Measurements from ENCODE around the gene MYL10. TPM values are rescaled to one million over a fixed set of nuclear protein-coding genes. Genes with fewer than 3 reads are reported as not detected.

MYL10 gene
- total RNA-seq, 4 donors from 2014 or later: not detected

DNA sequence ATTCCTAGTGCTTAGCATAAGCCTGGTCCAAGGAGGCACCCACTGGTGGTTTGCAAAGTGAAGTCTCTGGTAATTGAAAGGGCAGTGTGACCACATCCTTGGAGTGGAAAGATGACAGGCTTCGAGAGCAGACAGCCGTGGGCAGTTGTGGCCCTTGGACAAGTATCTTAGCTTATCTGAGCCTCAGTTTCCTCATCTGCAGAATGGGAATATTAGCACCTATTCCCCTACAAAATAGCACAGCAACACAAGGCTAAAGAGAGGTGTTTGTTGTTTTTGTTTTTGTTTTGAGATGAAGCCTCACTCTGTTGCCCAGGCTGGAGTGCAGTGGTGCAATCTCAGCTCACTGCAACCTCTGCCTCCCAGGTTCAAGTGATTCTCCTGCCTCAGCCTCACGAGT is 29.3 kb downstream of the MYL10 start:
- TF ChIP-seq EP300 (IDR thresholded peaks at IDR 0.05) (no peak), POLR2AphosphoS5 (IDR thresholded peaks at IDR 0.05) (no peak), POLR2A (IDR thresholded peaks at IDR 0.05; ENCODE audit: low read depth) (no peak)
- TF ChIP-seq, protein P1, sequence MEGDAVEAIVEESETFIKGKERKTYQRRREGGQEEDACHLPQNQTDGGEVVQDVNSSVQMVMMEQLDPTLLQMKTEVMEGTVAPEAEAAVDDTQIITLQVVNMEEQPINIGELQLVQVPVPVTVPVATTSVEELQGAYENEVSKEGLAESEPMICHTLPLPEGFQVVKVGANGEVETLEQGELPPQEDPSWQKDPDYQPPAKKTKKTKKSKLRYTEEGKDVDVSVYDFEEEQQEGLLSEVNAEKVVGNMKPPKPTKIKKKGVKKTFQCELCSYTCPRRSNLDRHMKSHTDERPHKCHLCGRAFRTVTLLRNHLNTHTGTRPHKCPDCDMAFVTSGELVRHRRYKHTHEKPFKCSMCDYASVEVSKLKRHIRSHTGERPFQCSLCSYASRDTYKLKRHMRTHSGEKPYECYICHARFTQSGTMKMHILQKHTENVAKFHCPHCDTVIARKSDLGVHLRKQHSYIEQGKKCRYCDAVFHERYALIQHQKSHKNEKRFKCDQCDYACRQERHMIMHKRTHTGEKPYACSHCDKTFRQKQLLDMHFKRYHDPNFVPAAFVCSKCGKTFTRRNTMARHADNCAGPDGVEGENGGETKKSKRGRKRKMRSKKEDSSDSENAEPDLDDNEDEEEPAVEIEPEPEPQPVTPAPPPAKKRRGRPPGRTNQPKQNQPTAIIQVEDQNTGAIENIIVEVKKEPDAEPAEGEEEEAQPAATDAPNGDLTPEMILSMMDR (IDR thresholded peaks at IDR 0.05): no peak
- H3K27ac ChIP-seq (replicated peaks in 1 of 4): no peak overlapping the region
- H3K4me3 ChIP-seq: no peak overlapping the region
- intact Hi-C loops (cut with DNase I): no loop called here
- H3K36me3 ChIP-seq: no peaks in the 10 kb centered on the region
- no peak for DNase-seq (ENCODE audit: extremely low spot score)
- H3K4me1 ChIP-seq: peaks cover 4 to 8% (median 6%) of the 10 kb centered on the region in 4 donors
- H3K9me3 ChIP-seq: peaks cover 0 to 6% (median 0%) of the 10 kb centered on the region in 4 donors
- 89% methylated on average over 3 of the region's 3 CpGs for WGBS
- H3K27me3 ChIP-seq: peaks cover 0 to 15% (median 0%) of the 10 kb centered on the region in 4 donors

DNA sequence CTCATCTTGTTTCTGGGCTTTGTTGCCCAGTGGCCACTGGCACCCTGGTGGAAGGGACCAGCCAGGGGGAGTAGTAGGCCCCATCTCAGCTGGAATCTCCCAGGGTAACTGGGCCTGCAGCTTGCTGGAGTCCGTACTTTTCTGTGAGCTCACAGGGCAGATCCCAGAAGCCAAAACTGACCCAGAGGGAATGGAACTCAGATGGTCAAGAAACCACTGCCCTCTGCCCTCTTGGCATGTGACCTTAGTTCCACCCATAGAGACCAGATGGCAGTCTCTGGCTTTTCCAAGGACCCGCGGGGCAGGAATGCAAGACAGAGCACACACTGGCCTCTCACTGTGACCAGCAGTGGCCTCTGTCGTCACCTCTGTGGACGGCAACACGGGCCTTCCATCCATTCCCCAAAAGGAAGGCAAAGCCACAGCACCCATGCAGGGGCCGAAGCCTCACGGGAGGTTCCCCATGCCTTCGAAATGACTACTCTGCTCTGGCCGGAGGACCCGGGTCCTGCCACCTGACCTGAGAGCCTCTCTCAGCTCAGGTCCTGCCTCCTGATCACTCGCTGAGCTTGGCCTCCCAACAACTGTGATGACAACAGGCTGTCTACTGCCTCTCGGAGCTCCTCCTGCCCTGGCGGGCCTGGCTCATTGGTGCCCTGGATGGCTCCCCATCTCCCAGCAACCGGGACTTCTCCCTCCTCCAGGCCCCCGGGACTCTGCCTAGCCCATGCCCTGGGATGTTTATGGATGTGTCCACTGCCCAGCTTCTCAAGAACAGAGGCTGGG is 29.9 kb downstream of the MYL10 start:
- TF ChIP-seq POLR2A (IDR thresholded peaks at IDR 0.05; ENCODE audit: low read depth) (no peak), EP300 (IDR thresholded peaks at IDR 0.05) (no peak)
- TF ChIP-seq, protein P1 (IDR thresholded peaks at IDR 0.05): no peak
- Histone ChIP-seq H3K9me3 (peaks cover 0 to 6% (median 0%) of the 10 kb centered on the region in 4 donors), H3K27me3 (peaks cover 0 to 15% (median 0%) of the 10 kb centered on the region in 4 donors), H3K4me3 (no peak overlapping the region), H3K36me3 (no peaks in the 10 kb centered on the region), H3K27ac (replicated peaks in 1 of 4) (no peak overlapping the region), H3K4me1 (peaks cover 4 to 8% (median 6%) of the 10 kb centered on the region in 4 donors)
- DNase-seq (ENCODE audit: extremely low spot score): no peak
- 81% methylated on average over 3 of the region's 16 CpGs for WGBS
- intact Hi-C loops (cut with DNase I): no loop called here

DNA sequence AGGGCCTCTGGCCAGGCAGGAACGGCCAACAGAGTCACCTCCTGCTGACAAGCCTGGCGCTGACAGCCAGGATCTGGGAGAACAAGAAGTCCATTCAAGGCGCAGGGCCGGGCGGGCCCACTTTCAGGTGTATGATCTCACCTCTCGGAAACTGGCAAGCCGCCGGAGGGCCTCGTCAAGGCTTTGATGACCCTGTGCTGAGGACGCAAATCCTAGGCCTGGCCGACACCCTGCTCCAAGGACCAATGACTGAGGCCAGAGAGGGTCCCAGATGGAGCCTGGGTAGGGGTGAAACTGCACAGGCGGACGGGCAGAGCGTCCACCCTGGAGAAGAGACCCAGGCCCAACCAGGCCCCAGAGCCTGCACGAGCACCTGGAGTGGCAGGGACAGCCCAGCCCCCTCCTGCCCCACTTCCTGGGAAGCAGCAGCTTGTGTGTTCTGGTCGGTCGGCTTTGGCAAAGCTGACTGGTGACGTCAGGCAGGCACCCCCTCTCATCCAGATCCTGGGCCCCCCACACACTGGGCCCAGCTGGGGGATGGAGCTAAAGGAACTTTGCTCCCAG is 30.6 kb downstream of the MYL10 start:
- H3K27ac ChIP-seq (replicated peaks in 1 of 4): no peak overlapping the region
- 81% methylated on average over 18 of the region's 18 CpGs for WGBS
- DNase-seq (ENCODE audit: extremely low spot score): no peak
- H3K36me3 ChIP-seq: no peaks in the 10 kb centered on the region
- H3K27me3 ChIP-seq: peaks cover 0 to 15% (median 0%) of the 10 kb centered on the region in 4 donors
- TF ChIP-seq EP300 (IDR thresholded peaks at IDR 0.05) (no peak), POLR2A (IDR thresholded peaks at IDR 0.05; ENCODE audit: low read depth) (no peak), POLR2AphosphoS5 (IDR thresholded peaks at IDR 0.05) (no peak)
- TF ChIP-seq, protein P1 (IDR thresholded peaks at IDR 0.05): no peak
- H3K9me3 ChIP-seq: peaks cover 0 to 6% (median 0%) of the 10 kb centered on the region in 4 donors
- intact Hi-C loops (cut with DNase I): no loop called here
- H3K4me1 ChIP-seq: peaks cover 4 to 8% (median 6%) of the 10 kb centered on the region in 4 donors
- H3K4me3 ChIP-seq: no peak overlapping the region

DNA sequence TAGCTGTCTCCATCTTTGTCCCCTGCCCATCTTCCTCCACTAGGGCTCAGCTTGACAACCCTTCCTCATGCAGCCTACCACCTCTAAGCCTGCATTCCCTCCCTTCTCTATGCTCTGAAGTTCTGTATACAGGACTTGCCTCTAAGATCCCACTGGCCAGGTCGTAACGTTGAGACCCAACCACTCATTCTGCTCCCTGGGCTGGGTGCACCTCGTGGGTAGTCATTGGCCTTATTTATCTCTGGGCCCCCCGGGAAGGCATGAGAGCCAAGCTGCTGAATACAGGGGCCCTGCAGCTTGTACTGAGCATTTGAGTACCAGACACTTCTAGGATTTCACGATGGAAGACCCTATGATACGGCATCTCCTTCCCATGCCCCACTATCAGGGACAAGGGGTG is 31.2 kb downstream of the MYL10 start:
- WGBS: 78% methylated on average over 3 of the region's 6 CpGs
- intact Hi-C loops (cut with DNase I): no loop called here
- H3K4me1 ChIP-seq: peaks cover 4 to 8% (median 6%) of the 10 kb centered on the region in 4 donors
- TF ChIP-seq POLR2AphosphoS5 (IDR thresholded peaks at IDR 0.05) (no peak), EP300 (IDR thresholded peaks at IDR 0.05) (no peak), POLR2A (IDR thresholded peaks at IDR 0.05; ENCODE audit: low read depth) (no peak)
- TF ChIP-seq, protein P1 (IDR thresholded peaks at IDR 0.05): no peak
- no peak overlapping the region for H3K27ac ChIP-seq (replicated peaks in 1 of 4)
- DNase-seq (ENCODE audit: extremely low spot score): no peak
- H3K4me3 ChIP-seq: no peak overlapping the region
- H3K27me3 ChIP-seq: peaks cover 0 to 14% (median 0%) of the 10 kb centered on the region in 4 donors
- H3K9me3 ChIP-seq: peaks cover 0 to 6% (median 0%) of the 10 kb centered on the region in 4 donors
- H3K36me3 ChIP-seq: no peaks in the 10 kb centered on the region
